LNCAP (cell line): ENCODE measurements around the gene AARS2.

Source experiments
- TF ChIP-seq, protein P1 (sequence below): fragments of 450-650 bp; IDR thresholded peaks from 2 replicates; pipeline ENCODE4 v1.5.1; 2017; ENCODE audit warnings: mild to moderate bottlenecking

The AARS2 gene

DNA sequence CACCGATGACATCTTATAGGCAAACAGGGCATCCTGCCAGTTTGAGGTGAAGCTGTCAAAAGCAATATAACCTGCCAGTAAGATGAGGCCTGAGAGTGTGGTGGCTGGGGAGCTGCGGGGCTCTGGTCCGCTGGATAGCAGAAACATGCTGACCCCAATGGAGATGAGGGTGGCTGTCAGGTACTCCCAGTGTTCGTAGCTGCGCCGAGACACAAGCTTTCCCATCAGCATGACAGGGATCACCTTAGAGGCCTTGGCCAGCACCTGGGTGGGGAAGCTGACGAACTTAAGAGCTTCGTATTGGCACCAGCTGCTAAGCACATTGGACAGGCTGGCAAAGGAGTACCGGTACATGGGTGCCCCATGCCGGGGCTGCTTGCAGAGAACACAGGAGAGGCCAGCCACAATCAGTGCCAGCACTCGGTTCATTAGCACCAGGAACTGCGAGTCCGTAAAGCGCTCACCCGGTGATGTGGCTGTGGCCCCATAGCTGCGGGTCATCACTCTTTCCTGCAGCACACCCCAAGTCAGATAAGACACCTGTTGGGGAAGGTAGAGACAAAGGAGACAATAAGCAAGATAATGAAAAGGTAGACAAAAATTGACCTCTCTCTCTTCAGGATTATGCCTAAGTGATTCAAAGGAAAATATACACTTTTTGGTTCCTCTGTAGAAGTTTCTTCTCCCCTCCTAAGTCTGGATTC lies 57.9 kb downstream of the AARS2 start:
- TF ChIP-seq, protein P1, sequence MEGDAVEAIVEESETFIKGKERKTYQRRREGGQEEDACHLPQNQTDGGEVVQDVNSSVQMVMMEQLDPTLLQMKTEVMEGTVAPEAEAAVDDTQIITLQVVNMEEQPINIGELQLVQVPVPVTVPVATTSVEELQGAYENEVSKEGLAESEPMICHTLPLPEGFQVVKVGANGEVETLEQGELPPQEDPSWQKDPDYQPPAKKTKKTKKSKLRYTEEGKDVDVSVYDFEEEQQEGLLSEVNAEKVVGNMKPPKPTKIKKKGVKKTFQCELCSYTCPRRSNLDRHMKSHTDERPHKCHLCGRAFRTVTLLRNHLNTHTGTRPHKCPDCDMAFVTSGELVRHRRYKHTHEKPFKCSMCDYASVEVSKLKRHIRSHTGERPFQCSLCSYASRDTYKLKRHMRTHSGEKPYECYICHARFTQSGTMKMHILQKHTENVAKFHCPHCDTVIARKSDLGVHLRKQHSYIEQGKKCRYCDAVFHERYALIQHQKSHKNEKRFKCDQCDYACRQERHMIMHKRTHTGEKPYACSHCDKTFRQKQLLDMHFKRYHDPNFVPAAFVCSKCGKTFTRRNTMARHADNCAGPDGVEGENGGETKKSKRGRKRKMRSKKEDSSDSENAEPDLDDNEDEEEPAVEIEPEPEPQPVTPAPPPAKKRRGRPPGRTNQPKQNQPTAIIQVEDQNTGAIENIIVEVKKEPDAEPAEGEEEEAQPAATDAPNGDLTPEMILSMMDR = no peak

DNA sequence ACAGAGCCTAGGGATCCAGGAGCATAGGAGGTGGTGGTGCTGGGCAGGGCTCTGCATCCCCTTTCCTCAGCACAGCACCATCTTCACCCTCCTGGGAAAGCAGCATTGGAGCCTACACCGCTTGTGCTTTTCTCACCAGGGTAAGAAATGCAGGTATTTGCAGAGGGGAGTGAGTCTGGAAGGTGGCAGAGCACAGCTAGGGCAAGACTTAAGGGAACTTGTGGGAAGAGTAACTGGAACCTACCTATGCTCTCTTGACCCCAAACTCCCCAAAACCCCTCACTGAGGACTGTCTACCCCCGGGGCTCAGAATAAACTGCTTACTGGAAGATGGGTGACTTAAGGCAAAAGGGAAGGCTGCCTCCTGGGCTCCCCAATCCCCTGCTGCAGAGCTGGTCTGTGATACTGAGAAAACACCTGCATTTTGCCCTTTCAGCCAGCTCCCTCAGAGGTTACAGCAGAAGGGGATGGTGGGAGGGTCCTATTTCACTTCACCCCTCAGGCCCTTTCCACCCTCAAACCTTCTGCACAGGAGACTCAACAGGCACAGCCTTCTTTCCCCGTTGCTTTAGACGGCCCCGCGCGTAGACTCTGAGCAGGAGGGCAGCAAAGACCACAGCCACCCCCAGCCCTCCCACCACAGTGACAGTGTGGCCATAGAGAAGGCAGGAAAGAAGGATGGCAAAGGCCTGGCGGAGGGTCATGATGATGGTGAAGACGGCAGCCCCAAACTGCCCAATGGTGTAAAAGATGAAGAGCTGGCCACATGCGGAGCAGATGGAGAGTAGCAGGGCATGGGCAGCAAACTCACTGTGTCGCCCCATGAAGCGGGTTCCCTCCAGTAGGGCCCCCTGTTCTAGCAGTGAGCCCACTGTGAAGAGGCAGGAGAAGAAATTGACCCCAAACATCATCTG lies 58.7 kb downstream of the AARS2 start:
- TF ChIP-seq, protein P1 = no peak

DNA sequence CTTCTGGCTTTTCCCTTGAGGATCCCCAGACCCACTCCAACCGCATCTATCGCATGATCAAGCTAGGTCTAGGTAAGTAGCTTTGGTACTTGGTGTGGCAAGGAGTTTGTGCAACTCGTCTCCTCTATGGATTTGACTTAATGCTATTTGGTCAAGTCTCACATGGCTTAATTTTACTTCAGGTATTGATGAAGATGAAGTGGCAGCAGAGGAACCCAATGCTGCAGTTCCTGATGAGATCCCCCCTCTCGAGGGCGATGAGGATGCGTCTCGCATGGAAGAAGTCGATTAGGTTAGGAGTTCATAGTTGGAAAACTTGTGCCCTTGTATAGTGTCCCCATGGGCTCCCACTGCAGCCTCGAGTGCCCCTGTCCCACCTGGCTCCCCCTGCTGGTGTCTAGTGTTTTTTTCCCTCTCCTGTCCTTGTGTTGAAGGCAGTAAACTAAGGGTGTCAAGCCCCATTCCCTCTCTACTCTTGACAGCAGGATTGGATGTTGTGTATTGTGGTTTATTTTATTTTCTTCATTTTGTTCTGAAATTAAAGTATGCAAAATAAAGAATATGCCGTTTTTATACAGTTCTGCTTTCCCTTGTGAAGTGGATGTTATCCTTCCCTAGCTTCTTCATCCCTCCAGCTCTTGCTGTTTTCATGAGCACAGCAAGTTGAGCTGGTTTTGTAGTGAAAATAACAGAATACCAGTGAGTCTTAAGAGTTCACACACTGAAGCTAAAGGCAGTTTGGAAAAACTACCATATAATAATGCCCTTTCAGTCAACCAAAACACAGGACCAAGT lies 59.6 kb downstream of the AARS2 start:
- TF ChIP-seq, protein P1 = peak; percentile 51

DNA sequence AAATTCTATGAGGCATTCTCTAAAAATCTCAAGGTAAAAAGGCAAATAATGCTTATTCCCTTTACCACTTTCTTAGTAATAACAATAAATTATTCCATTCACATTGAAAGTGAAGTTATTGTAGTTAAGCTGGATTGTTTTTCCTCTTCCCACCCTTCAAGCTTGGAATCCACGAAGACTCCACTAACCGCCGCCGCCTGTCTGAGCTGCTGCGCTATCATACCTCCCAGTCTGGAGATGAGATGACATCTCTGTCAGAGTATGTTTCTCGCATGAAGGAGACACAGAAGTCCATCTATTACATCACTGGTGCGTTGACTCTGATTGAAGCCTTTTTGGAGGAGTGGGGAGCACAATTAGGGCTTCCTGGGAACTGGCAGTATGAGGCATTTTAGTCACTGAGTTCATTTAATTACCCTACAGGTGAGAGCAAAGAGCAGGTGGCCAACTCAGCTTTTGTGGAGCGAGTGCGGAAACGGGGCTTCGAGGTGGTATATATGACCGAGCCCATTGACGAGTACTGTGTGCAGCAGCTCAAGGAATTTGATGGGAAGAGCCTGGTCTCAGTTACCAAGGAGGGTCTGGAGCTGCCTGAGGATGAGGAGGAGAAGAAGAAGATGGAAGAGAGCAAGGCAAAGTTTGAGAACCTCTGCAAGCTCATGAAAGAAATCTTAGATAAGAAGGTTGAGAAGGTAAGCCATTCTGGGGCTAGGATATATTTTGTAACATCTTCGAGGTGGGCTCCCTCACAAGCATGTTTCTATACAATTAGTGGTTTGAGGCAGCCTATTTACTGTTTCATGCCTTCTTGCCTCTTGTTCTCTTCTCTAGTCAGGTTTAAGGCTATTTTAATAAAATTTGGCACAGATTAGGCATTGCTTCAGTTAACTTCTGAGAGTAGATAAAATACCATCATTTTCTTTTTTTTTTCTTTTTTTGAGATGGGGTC lies 61.3 kb downstream of the AARS2 start:
- TF ChIP-seq, protein P1 = no peak

DNA sequence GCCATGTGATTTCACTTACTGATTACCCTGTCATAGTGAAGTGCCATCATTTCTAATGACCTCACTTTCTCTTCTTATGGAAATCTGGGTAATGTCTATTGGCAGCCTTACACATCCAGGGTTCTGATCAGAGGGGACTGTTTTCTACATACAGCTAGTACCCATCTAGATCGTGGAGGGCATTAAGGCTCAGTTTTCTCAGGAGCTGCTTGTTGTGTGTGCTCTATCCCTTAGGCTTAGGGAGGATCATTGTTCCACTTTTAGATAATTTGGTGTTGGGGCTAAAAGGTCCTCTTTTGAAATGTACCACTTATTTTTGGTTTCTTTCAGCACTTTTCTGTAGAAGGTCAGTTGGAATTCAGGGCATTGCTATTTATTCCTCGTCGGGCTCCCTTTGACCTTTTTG lies 62.4 kb downstream of the AARS2 start:
- TF ChIP-seq, protein P1 = no peak

DNA sequence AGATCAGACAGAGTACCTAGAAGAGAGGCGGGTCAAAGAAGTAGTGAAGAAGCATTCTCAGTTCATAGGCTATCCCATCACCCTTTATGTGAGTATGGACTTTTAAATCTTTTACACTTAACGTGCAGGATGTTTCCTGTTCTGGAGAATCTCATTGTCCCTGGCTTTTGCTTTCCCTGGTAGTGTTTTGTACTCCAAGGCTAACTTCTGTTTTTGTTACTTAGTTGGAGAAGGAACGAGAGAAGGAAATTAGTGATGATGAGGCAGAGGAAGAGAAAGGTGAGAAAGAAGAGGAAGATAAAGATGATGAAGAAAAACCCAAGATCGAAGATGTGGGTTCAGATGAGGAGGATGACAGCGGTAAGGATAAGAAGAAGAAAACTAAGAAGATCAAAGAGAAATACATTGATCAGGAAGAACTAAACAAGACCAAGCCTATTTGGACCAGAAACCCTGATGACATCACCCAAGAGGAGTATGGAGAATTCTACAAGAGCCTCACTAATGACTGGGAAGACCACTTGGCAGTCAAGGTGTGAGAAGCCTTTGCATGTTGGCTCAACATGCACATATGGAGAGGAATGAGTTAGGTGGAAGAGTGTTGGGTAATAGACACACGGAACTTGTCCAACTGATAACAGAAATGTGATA lies 63.0 kb downstream of the AARS2 start:
- TF ChIP-seq, protein P1 = no peak
